NCI-H526 treated with DMSO at 0.1 percent for 48 hours (cell line): ENCODE data around the gene UBE3D.
"Not testable (repeated sequence)": the region's sequence is repeated elsewhere in the genome, so short reads cannot be mapped to it uniquely, and the experiment has no call there.

Source experiments
- DNase-seq: peaks from one replicate; lab custom pipeline; 2025; lab: John Stamatoyannopoulos, UW

Gene UBE3D

GRCh38 chr6:83053678-83054077 lies 12.0 kb downstream of the UBE3D start:
- DNase-seq, result no peak

- DNase-seq, result no peak
These were observed 14.1 kb downstream of the UBE3D start for GRCh38 chr6:83051377-83052172.

GRCh38 chr6:83047065-83047754 lies 18.4 kb downstream of the UBE3D start:
- DNase-seq, result no peak

GRCh38 chr6:83044091-83044768 lies 21.4 kb downstream of the UBE3D start:
- DNase-seq, result no peak

- no peak for DNase-seq
These were observed 23.1 kb downstream of the UBE3D start for GRCh38 chr6:83042467-83043053.

- no peak for DNase-seq
These were observed 27.4 kb downstream of the UBE3D start for GRCh38 chr6:83038246-83038645.

GRCh38 chr6:83031689-83032088 lies 34.0 kb downstream of the UBE3D start:
- no peak for DNase-seq

GRCh38 chr6:83019741-83020140 lies 45.9 kb downstream of the UBE3D start:
- DNase-seq, result no peak

GRCh38 chr6:83011131-83011530 lies 54.5 kb downstream of the UBE3D start:
- DNase-seq, result not testable (repeated sequence)

GRCh38 chr6:83008626-83009025 lies 57.0 kb downstream of the UBE3D start:
- no peak for DNase-seq

GRCh38 chr6:83006270-83006905 lies 59.3 kb downstream of the UBE3D start:
- DNase-seq, result no peak

- DNase-seq, result no peak
These were observed 69.5 kb downstream of the UBE3D start for GRCh38 chr6:82996156-82996555.

- no peak for DNase-seq
These were observed 70.6 kb downstream of the UBE3D start for GRCh38 chr6:82995066-82995465.

GRCh38 chr6:82989736-82990290 lies 75.8 kb downstream of the UBE3D start:
- no peak for DNase-seq

GRCh38 chr6:82988930-82989351 lies 76.7 kb downstream of the UBE3D start:
- no peak for DNase-seq

- no peak for DNase-seq
These were observed 77.7 kb downstream of the UBE3D start for GRCh38 chr6:82987951-82988350.

- DNase-seq, result no peak
These were observed 78.2 kb downstream of the UBE3D start for GRCh38 chr6:82987416-82987815.

GRCh38 chr6:82984720-82985119 lies 80.9 kb downstream of the UBE3D start:
- no peak for DNase-seq

- DNase-seq, result peak; percentile 2
These were observed 85.6 kb downstream of the UBE3D start for GRCh38 chr6:82980086-82980485.

- no peak for DNase-seq
These were observed 86.0 kb downstream of the UBE3D start for GRCh38 chr6:82979657-82980056.

- DNase-seq, result no peak
These were observed 87.2 kb downstream of the UBE3D start for GRCh38 chr6:82978362-82978945.
